GM18519 (cell line): ENCODE results near the gene RIMOC1.
"Not testable (repeated sequence)": the region's sequence is repeated elsewhere in the genome, so short reads cannot be mapped to it uniquely, and the experiment has no call there.

Experiments
- ATAC-seq: cut with Tn5 transposase; IDR thresholded peaks from one replicate; pipeline ENCODE4 v1.9.1; 2021; ENCODE audit warnings: mild to moderate bottlenecking, moderate library complexity; ENCODE audit not compliant: unreplicated experiment, low FRiP score

Gene RIMOC1

DNA sequence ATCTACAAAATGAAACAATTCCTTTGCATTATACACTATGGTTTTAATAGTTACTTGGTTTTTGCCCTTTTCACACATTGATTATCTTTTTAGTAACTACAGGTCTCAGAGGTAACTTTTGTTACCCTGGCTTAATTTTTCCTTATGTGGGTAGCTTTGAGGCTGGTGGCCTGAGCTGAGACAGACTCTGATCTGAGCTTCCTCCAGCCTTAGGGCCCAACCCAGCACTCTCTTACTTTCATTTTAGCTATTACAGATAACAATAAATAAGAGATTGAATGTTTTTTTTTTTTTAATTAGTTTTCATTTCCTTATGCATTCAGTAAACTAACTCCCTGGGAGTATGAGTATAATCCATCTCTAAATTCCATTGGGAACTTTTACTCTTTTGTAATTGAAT is 18.9 kb upstream of the RIMOC1 start:
- ATAC-seq = no peak

GRCh38 chr5:41891066-41891707 is 13.0 kb upstream of the RIMOC1 start:
- no peak for ATAC-seq

- no peak for ATAC-seq
Observed at GRCh38 chr5:41892031-41892430, 12.1 kb upstream of the RIMOC1 start.

GRCh38 chr5:41893074-41893851 is 10.9 kb upstream of the RIMOC1 start:
- peak; percentile 54 for ATAC-seq

DNA sequence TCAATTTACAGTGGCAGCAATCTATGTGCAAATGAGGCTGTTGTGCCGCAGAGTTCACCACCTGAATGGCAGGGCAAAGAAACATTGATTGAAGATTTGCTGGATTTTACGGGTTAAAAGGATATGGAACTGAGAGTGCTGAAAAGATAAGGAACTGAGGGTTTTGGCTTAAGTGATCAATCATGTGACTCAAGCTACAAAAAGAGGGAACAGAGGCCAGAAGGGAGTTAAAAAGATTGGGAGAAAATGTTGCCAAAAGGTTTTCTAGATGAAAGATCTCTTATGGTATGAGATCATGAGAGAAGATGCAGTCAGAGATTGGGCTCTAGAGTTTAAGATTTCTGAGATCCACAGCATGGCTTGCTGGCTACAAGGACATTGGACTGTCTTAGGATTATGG is 7.9 kb upstream of the RIMOC1 start:
- ATAC-seq = no peak

GRCh38 chr5:41903382-41903891 is 707 bp upstream of the RIMOC1 start:
- ATAC-seq = no peak

GRCh38 chr5:41906151-41906550 is 2.0 kb downstream of the RIMOC1 start:
- ATAC-seq = no peak

GRCh38 chr5:41908374-41909079 is 4.4 kb downstream of the RIMOC1 start:
- ATAC-seq = no peak

GRCh38 chr5:41918105-41918504 is 14.0 kb downstream of the RIMOC1 start:
- no peak for ATAC-seq

DNA sequence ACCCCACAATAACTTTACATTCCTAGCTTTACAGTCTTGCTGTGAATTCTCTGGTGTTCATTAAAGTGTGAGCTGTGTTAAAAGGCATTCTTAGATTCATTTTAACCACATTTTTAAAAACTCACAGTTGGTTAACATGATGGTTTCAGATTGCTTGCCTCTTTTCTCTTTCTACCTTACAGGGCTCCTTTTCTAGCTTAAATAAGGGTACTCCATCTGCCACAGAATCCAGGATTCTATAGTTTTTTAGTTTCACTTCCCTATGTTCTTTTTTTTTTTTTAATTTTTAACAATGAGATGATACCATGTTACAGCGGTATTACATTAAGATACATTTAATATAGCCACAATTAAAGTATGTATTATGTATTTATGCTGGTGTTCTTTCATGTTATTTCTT is 17.0 kb downstream of the RIMOC1 start:
- no peak for ATAC-seq

DNA sequence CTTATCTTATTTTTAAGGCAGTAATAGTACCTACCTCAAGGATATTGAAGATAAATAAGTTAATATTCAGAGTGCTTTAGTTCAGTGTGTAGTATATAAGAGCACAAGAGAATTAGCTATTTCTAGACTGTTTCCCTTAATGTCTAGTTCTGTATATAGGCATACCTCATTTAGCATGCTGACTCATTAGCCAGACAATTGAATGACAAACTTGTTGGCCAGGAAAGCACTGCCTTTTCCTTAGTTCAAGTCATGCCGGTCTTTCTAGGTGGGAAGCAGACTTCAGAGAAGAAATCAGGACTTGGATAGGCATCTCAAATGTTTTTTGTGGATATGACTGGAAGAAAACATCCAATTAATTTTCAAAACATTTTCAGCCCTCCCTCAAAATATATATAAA is 17.7 kb downstream of the RIMOC1 start:
- no peak for ATAC-seq

- ATAC-seq = no peak
Observed at GRCh38 chr5:41924526-41924871, 20.4 kb downstream of the RIMOC1 start.

DNA sequence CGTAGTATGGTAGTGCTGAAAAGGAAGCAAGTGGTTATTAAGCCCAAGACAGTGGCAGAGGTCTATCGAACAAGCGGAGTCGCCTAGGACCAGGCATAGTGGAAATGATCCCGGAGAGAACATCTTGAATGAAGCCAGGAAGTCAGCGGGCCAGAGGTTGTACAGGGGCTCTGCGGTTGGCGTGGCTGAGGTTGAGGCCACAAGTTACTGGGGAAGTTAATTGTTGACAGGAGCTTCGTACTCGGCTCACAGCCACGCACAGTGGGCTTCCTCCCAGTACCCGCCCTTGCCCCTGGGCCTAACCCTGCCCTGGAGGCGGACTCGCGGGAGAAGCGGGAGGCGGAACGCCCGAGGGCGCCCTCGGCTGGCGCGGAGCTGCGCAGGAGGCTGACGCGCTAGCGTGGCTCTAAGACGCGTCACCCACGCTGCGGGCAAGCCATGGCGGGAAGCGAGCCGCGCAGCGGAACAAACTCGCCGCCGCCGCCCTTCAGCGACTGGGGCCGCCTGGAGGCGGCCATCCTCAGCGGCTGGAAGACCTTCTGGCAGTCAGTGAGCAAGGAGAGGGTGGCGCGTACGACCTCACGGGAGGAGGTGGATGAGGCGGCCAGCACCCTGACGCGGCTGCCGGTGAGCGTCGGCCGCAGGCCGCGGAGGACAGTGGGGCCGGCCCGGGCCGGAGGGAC is 20.9 kb downstream of the RIMOC1 start, which contains the start of gene FBXO4:
Gene FBXO4 (plus strand): TSS at position 410 of the 683 bp plus-strand sequence. CDS start 29 bp downstream, at position 439.
- peak; percentile 95 for ATAC-seq

GRCh38 chr5:41925555-41925951 is 21.4 kb downstream of the RIMOC1 start:
- no peak for ATAC-seq

DNA sequence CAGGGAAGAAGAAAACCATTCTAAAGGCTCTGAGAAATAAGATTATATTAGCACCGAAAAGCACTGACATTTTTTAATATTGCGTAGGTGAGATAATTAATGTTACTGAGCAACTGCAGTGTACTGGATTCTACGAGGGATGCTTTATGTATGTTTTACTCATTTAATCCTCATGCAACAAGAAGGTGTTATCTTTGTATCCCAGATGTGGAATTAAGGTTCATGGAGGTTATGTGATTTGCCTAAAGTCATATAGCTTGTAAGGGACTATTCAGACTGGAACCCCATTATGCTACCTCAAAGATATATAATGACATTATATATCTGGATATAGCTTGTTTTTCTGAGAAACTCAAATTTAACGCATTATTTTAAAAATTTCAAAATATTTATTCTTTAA is 23.5 kb downstream of the RIMOC1 start:
- no peak for ATAC-seq

DNA sequence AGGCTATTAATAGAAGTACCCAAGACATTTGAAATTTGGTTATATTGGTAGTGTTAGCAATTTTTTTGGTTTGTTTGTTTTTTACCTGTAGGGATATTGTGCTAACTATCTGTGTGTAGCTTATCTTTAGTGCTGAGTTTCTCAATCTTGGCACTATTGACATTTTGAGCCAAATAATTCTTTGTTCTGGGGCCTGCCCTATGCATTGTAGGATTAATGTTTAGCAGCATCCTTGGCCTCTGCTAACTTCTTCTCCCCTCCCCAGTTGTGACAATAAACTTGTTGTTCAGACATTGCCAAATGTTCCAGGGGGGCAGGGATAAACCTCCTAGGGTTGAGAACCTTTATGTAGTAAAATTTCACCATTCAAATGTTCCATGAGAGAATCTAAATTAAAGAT is 24.9 kb downstream of the RIMOC1 start:
- no peak for ATAC-seq

- no peak for ATAC-seq
Observed at GRCh38 chr5:41932770-41933169, 28.6 kb downstream of the RIMOC1 start.

GRCh38 chr5:41935544-41935943 is 31.4 kb downstream of the RIMOC1 start:
- ATAC-seq = no peak

GRCh38 chr5:41940641-41941040 is 36.5 kb downstream of the RIMOC1 start:
- no peak for ATAC-seq

DNA sequence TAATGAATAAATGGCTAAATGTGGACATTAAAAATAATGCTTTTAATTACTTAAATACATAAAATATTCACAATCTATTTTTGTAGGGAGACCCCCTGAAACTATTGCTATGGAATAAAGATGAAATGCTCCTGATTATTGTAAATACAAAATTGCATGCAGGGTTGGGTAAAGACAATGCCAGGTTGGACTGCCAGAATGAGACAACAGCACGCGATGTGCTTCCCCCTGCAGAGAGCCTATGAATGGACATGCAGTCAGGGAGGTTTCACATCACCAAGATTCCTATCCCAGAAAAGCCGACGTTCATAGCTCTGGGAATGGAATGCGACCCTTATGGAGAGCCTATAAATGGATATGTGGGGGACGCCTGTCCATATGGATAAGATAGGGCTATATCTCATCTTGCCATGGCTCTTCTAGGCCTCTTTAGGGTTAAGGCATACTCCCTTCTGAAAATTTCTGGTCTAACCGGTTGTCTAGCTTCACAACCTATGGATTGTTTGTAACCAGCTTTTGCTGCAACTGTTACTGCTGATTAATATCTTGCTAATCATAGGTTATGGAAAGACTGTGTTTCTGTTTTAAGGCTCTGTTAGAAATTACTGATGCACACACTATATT is 41.3 kb downstream of the RIMOC1 start:
- ATAC-seq = not testable (repeated sequence)
